ENCODE data around the gene CCDC85C.

Gene CCDC85C

GRCh38 chr14:99571303-99571986 is 32.6 kb downstream of the CCDC85C start:
- no peak for TF ChIP-seq CTCF (conservative IDR thresholded peaks at IDR 0.05; ENCODE audit: low read depth)
- peak overlapping the region; percentile 95 for H3K27ac ChIP-seq
- no peak for DNase-seq (ENCODE audit: low spot score)
- CTCF ChIA-PET = interaction anchor here (0.9 kb wide), 1 partner anchor 9 kb away, joined by 3 read pairs; no protein-coding TSS in a partner anchor
- POLR2A ChIA-PET (ENCODE audit: low non-redundant PET) = no interaction called here

- DNase-seq (ENCODE audit: low spot score) = no peak
- POLR2A ChIA-PET (ENCODE audit: low non-redundant PET) = no interaction called here
- CTCF ChIA-PET = interaction anchor here (0.9 kb wide), 1 partner anchor 8 kb away, joined by 3 read pairs; no protein-coding TSS in a partner anchor
- H3K27ac ChIP-seq = peak overlapping the region; percentile 95
- TF ChIP-seq CTCF (conservative IDR thresholded peaks at IDR 0.05; ENCODE audit: low read depth) = no peak
Measured at GRCh38 chr14:99570544-99571302, 33.3 kb downstream of the CCDC85C start.

- ChIA-PET POLR2A (ENCODE audit: low non-redundant PET) (no interaction called here), CTCF (no interaction called here)
- H3K27ac ChIP-seq = peak overlapping the region; percentile 95
- no peak for DNase-seq (ENCODE audit: low spot score)
- TF ChIP-seq CTCF (conservative IDR thresholded peaks at IDR 0.05; ENCODE audit: low read depth) = no peak
Measured at GRCh38 chr14:99569725-99570543, 34.1 kb downstream of the CCDC85C start.

- TF ChIP-seq CTCF (conservative IDR thresholded peaks at IDR 0.05; ENCODE audit: low read depth) = no peak
- peak overlapping the region; percentile 95 for H3K27ac ChIP-seq
- CTCF ChIA-PET = no interaction called here
- POLR2A ChIA-PET (ENCODE audit: low non-redundant PET) = no interaction called here
- no peak for DNase-seq (ENCODE audit: low spot score)
Measured at GRCh38 chr14:99568567-99569560, 35.1 kb downstream of the CCDC85C start.

GRCh38 chr14:99566390-99567354 is 37.3 kb downstream of the CCDC85C start:
- peak overlapping the region; percentile 95 for H3K27ac ChIP-seq
- DNase-seq (ENCODE audit: low spot score) = no peak
- TF ChIP-seq CTCF (conservative IDR thresholded peaks at IDR 0.05; ENCODE audit: low read depth) = no peak
- ChIA-PET CTCF (no interaction called here), POLR2A (ENCODE audit: low non-redundant PET) (no interaction called here)

All from RWPE1 (cell line).